Activated naive CD4-positive, alpha-beta T cell treated with anti-CD3 and anti-CD28 coated beads for 36 hours (primary cell): Measurements from ENCODE around the gene CCDC182. TPM values are rescaled to one million over a fixed set of nuclear protein-coding genes. Genes with fewer than 3 reads are reported as not detected.

Experiments used
- CTCF ChIA-PET: fragments of 350-600 bp; sonication (Branson Sonifier 250); formaldehyde crosslinking; loops from one replicate; lab custom pipeline; 2021; ENCODE audit warnings: antibody characterized with exemption; lab: Charles Lee
- DNase-seq: peaks from one replicate; pipeline ENCODE4 v3.0.0-alpha.2; 2020
- H3K27ac Mint-ChIP-seq: one replicate; pipeline ENCODE4 v1.8.0; 2021; ENCODE audit warnings: mild to moderate bottlenecking, mixed read lengths
- H3K27me3 Mint-ChIP-seq: one replicate; pipeline ENCODE4 v1.8.0; 2021; ENCODE audit warnings: low read depth, mixed read lengths
- H3K36me3 Mint-ChIP-seq: one replicate; pipeline ENCODE4 v1.8.0; 2021; ENCODE audit warnings: low read depth, mixed read lengths
- H3K4me1 Mint-ChIP-seq: one replicate; pipeline ENCODE4 v1.8.0; 2021; ENCODE audit warnings: low read depth, mixed read lengths
- H3K4me3 Mint-ChIP-seq: one replicate; pipeline ENCODE4 v1.8.0; 2021; ENCODE audit warnings: mild to moderate bottlenecking, moderate library complexity, mixed read lengths
- H3K9me3 Mint-ChIP-seq: one replicate; pipeline ENCODE4 v1.8.0; 2021; ENCODE audit warnings: mixed read lengths
- intact Hi-C: fragments of 100-400 bp; cut with micrococcal nuclease; formaldehyde crosslinking; loops from one replicate; pipeline ENCODE4 v1.15.1; 2023
- total RNA-seq, 2 experiments: library from RNA; stranded (reverse); gene quantifications; one replicate each; pipeline ENCODE4 v1.2.3, GENCODE V29; 2021

Gene CCDC182
- total RNA-seq, 2 experiments from 2014 or later = not detected

- H3K4me3 Mint-ChIP-seq = no peak overlapping the region
- intact Hi-C loops = no loop called here
- H3K27ac Mint-ChIP-seq = no peak overlapping the region
- no peaks in the 10 kb centered on the region for H3K36me3 Mint-ChIP-seq
- CTCF ChIA-PET = interaction anchor here (1.3 to 1.4 kb wide), 2 partner anchors 57 to 534 kb away, joined by 3 to 4 read pairs; no protein-coding TSS in a partner anchor
- no peak for DNase-seq
- H3K4me1 Mint-ChIP-seq = no peaks in the 10 kb centered on the region
- H3K9me3 Mint-ChIP-seq = no peaks in the 10 kb centered on the region
- peaks cover 21% of the 10 kb centered on the region for H3K27me3 Mint-ChIP-seq
These were observed 31.3 kb upstream of the CCDC182 start for GRCh38 chr17:57776366-57776765.

- DNase-seq = no peak
- no peaks in the 10 kb centered on the region for H3K9me3 Mint-ChIP-seq
- CTCF ChIA-PET = interaction anchor here (0.6 to 3.1 kb wide), 2 partner anchors 9 to 64 kb away, joined by 3 to 14 read pairs; no protein-coding TSS in a partner anchor
- no peak overlapping the region for H3K27ac Mint-ChIP-seq
- no peak overlapping the region for H3K4me3 Mint-ChIP-seq
- intact Hi-C loops = no loop called here
- H3K36me3 Mint-ChIP-seq = no peaks in the 10 kb centered on the region
- peaks cover 21% of the 10 kb centered on the region for H3K27me3 Mint-ChIP-seq
- H3K4me1 Mint-ChIP-seq = no peaks in the 10 kb centered on the region
These were observed 29.8 kb upstream of the CCDC182 start for GRCh38 chr17:57774872-57775271.

- no peak overlapping the region for H3K27ac Mint-ChIP-seq
- H3K4me1 Mint-ChIP-seq = no peaks in the 10 kb centered on the region
These were observed 28.5 kb upstream of the CCDC182 start for GRCh38 chr17:57773557-57773956.

GRCh38 chr17:57772774-57773173 is 27.7 kb upstream of the CCDC182 start:
- H3K27me3 Mint-ChIP-seq = peaks cover 24% of the 10 kb centered on the region

More at GRCh38 chr17:57773557-57773956, 28.5 kb upstream of the CCDC182 start:
- Mint-ChIP-seq H3K27me3 (peaks cover 21% of the 10 kb centered on the region), H3K4me3 (no peak overlapping the region), H3K9me3 (no peaks in the 10 kb centered on the region), H3K36me3 (no peaks in the 10 kb centered on the region)
- intact Hi-C loops = no loop called here
- CTCF ChIA-PET = interaction anchor here (0.8 to 3.1 kb wide), 3 partner anchors 10 to 68 kb away, joined by 4 to 14 read pairs (median 4); no protein-coding TSS in a partner anchor
- no peak for DNase-seq

GRCh38 chr17:57767561-57767960 is 22.5 kb upstream of the CCDC182 start:
- intact Hi-C loops = no loop called here
- peaks cover 12% of the 10 kb centered on the region for H3K27me3 Mint-ChIP-seq
- no peaks in the 10 kb centered on the region for H3K4me1 Mint-ChIP-seq
- H3K36me3 Mint-ChIP-seq = no peaks in the 10 kb centered on the region
- no peak for DNase-seq
- no peak overlapping the region for H3K4me3 Mint-ChIP-seq
- H3K27ac Mint-ChIP-seq = no peak overlapping the region
- CTCF ChIA-PET = interaction anchor here (0.9 to 5.4 kb wide), 3 partner anchors 16 to 67 kb away, joined by 3 to 28 read pairs (median 3); no protein-coding TSS in a partner anchor
- no peaks in the 10 kb centered on the region for H3K9me3 Mint-ChIP-seq

More at GRCh38 chr17:57772774-57773173, 27.7 kb upstream of the CCDC182 start:
- no peak for DNase-seq
- H3K9me3 Mint-ChIP-seq = no peaks in the 10 kb centered on the region
- no peak overlapping the region for H3K4me3 Mint-ChIP-seq
- H3K4me1 Mint-ChIP-seq = no peaks in the 10 kb centered on the region
- intact Hi-C loops = no loop called here
- CTCF ChIA-PET = interaction anchor here (1.2 to 3.1 kb wide), 2 partner anchors 11 to 67 kb away, joined by 4 to 14 read pairs; no protein-coding TSS in a partner anchor
- no peaks in the 10 kb centered on the region for H3K36me3 Mint-ChIP-seq
- no peak overlapping the region for H3K27ac Mint-ChIP-seq

- no peak for DNase-seq
- Mint-ChIP-seq H3K27ac (no peak overlapping the region), H3K4me3 (no peak overlapping the region), H3K27me3 (peaks cover 5% of the 10 kb centered on the region), H3K4me1 (no peaks in the 10 kb centered on the region), H3K36me3 (no peaks in the 10 kb centered on the region), H3K9me3 (no peaks in the 10 kb centered on the region)
- CTCF ChIA-PET = interaction anchor here (1.1 to 5.4 kb wide), 3 partner anchors 17 to 637 kb away, joined by 3 to 28 read pairs (median 3); no protein-coding TSS in a partner anchor
- intact Hi-C loops = no loop called here
These were observed 21.3 kb upstream of the CCDC182 start for GRCh38 chr17:57766318-57766943.

GRCh38 chr17:57762452-57763395 is 17.6 kb upstream of the CCDC182 start:
- peaks cover under 1% of the 10 kb centered on the region for H3K27me3 Mint-ChIP-seq
- H3K4me1 Mint-ChIP-seq = no peaks in the 10 kb centered on the region
- CTCF ChIA-PET = interaction anchor here (1.9 kb wide), 1 partner anchor 16 kb away, joined by 9 read pairs; no protein-coding TSS in a partner anchor
- H3K9me3 Mint-ChIP-seq = no peaks in the 10 kb centered on the region
- no peak overlapping the region for H3K27ac Mint-ChIP-seq
- no peaks in the 10 kb centered on the region for H3K36me3 Mint-ChIP-seq
- DNase-seq = no peak
- intact Hi-C loops = no loop called here
- H3K4me3 Mint-ChIP-seq = no peak overlapping the region

- Mint-ChIP-seq H3K27ac (no peak overlapping the region), H3K4me3 (no peak overlapping the region), H3K27me3 (no peaks in the 10 kb centered on the region), H3K36me3 (no peaks in the 10 kb centered on the region), H3K9me3 (no peaks in the 10 kb centered on the region), H3K4me1 (no peaks in the 10 kb centered on the region)
- DNase-seq = no peak
- intact Hi-C loops = no loop called here
- CTCF ChIA-PET = interaction anchor here (1.3 to 1.9 kb wide), 2 partner anchors 15 to 72 kb away, joined by 6 to 9 read pairs; no protein-coding TSS in a partner anchor
These were observed 16.8 kb upstream of the CCDC182 start for GRCh38 chr17:57761887-57762286.

GRCh38 chr17:57760046-57760445 is 14.9 kb upstream of the CCDC182 start:
- Mint-ChIP-seq H3K27me3 (no peaks in the 10 kb centered on the region), H3K4me1 (no peaks in the 10 kb centered on the region), H3K36me3 (no peaks in the 10 kb centered on the region), H3K9me3 (no peaks in the 10 kb centered on the region), H3K4me3 (no peak overlapping the region), H3K27ac (no peak overlapping the region)
- CTCF ChIA-PET = interaction anchor here (0.5 to 1.3 kb wide), 3 partner anchors 156 to 517 kb away, joined by 3 to 4 read pairs (median 4); no protein-coding TSS in a partner anchor
- intact Hi-C loops = no loop called here
- DNase-seq = no peak

GRCh38 chr17:57758654-57759053 is 13.6 kb upstream of the CCDC182 start:
- intact Hi-C loops = no loop called here
- Mint-ChIP-seq H3K27ac (no peak overlapping the region), H3K27me3 (no peaks in the 10 kb centered on the region), H3K36me3 (no peaks in the 10 kb centered on the region), H3K9me3 (no peaks in the 10 kb centered on the region), H3K4me3 (no peak overlapping the region), H3K4me1 (no peaks in the 10 kb centered on the region)
- CTCF ChIA-PET = interaction anchor here (1.9 kb wide), 1 partner anchor 74 kb away, joined by 5 read pairs; no protein-coding TSS in a partner anchor
- DNase-seq = no peak

GRCh38 chr17:57757735-57758134 is 12.6 kb upstream of the CCDC182 start:
- intact Hi-C loops = no loop called here
- CTCF ChIA-PET = interaction anchor here (1.9 kb wide), 1 partner anchor 75 kb away, joined by 5 read pairs; no protein-coding TSS in a partner anchor
- no peak overlapping the region for H3K27ac Mint-ChIP-seq
- no peak overlapping the region for H3K4me3 Mint-ChIP-seq
- no peak for DNase-seq
- no peaks in the 10 kb centered on the region for H3K9me3 Mint-ChIP-seq
- no peaks in the 10 kb centered on the region for H3K27me3 Mint-ChIP-seq
- H3K36me3 Mint-ChIP-seq = no peaks in the 10 kb centered on the region
- H3K4me1 Mint-ChIP-seq = no peaks in the 10 kb centered on the region

- no peak for DNase-seq
- Mint-ChIP-seq H3K27ac (no peak overlapping the region), H3K9me3 (no peaks in the 10 kb centered on the region), H3K27me3 (no peaks in the 10 kb centered on the region), H3K36me3 (no peaks in the 10 kb centered on the region), H3K4me1 (no peaks in the 10 kb centered on the region), H3K4me3 (no peak overlapping the region)
- intact Hi-C loops = no loop called here
- CTCF ChIA-PET = interaction anchor here (0.6 kb wide), 1 partner anchor 342 kb away, joined by 3 read pairs; no protein-coding TSS in a partner anchor
These were observed 11.9 kb upstream of the CCDC182 start for GRCh38 chr17:57756951-57757350.
